ENCODE data around the gene KCNJ5.
"Not testable (repeated sequence)": the region's sequence is repeated elsewhere in the genome, so short reads cannot be mapped to it uniquely, and the experiment has no call there.

KCNJ5 gene

DNA sequence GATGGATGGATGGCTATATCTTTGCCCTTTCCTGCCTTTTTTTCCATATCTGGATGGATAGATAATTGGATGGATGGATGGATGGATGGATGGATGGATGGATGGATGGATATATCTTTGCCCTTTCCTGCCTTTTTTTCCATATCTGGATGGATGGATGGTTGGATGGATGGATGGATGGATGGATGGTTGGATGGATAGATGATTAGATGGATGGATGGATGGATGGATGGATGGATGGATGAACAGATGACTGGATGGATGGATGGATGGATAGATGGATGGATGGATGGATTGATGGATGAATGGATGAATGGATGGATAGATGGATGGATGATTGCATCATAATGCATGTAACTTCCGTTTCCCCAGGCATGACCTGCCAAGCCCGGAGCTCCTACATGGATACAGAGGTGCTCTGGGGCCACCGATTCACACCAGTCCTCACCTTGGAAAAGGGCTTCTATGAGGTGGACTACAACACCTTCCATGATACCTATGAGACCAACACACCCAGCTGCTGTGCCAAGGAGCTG lies 24.9 kb downstream of the KCNJ5 start:
- H3K79me2 ChIP-seq (ENCODE audit: insufficient read depth, low read length), result no peaks in the 10 kb centered on the region
- no peaks in the 10 kb centered on the region for H4K20me1 ChIP-seq (ENCODE audit: low read depth, low read length)
- H3K27ac ChIP-seq (ENCODE audit: low read depth, low read length), result no peak overlapping the region
- no peaks in the 10 kb centered on the region for H3K9me3 ChIP-seq (ENCODE audit: insufficient read depth, low read length)
- no peak overlapping the region for H2AFZ ChIP-seq (ENCODE audit: low read depth, low read length, severe bottlenecking)
- no peak overlapping the region for H3K4me3 ChIP-seq (ENCODE audit: insufficient read depth, low read length, poor library complexity, severe bottlenecking)
- no peaks in the 10 kb centered on the region for H3K36me3 ChIP-seq (ENCODE audit: low read length)
- no peaks in the 10 kb centered on the region for H3F3A ChIP-seq (ENCODE audit: insufficient read depth)
- H3K9me2 ChIP-seq (replicated peaks; ENCODE audit: insufficient read depth, low read length), result no peaks in the 10 kb centered on the region
- H3K9ac ChIP-seq (ENCODE audit: low read length), result no peak overlapping the region
- H3K27me3 ChIP-seq (ENCODE audit: low read length), result no peaks in the 10 kb centered on the region
- TF ChIP-seq EZH2phosphoT487 (conservative IDR thresholded peaks at IDR 0.05; ENCODE audit: low read length), result no peak
- TF ChIP-seq, protein P1, sequence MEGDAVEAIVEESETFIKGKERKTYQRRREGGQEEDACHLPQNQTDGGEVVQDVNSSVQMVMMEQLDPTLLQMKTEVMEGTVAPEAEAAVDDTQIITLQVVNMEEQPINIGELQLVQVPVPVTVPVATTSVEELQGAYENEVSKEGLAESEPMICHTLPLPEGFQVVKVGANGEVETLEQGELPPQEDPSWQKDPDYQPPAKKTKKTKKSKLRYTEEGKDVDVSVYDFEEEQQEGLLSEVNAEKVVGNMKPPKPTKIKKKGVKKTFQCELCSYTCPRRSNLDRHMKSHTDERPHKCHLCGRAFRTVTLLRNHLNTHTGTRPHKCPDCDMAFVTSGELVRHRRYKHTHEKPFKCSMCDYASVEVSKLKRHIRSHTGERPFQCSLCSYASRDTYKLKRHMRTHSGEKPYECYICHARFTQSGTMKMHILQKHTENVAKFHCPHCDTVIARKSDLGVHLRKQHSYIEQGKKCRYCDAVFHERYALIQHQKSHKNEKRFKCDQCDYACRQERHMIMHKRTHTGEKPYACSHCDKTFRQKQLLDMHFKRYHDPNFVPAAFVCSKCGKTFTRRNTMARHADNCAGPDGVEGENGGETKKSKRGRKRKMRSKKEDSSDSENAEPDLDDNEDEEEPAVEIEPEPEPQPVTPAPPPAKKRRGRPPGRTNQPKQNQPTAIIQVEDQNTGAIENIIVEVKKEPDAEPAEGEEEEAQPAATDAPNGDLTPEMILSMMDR (IDR thresholded peaks at IDR 0.05; ENCODE audit: insufficient read depth, low read length, poor library complexity, severe bottlenecking), result no peak
- H3K4me2 ChIP-seq (ENCODE audit: low read depth, low read length, poor library complexity, severe bottlenecking), result no peak overlapping the region

DNA sequence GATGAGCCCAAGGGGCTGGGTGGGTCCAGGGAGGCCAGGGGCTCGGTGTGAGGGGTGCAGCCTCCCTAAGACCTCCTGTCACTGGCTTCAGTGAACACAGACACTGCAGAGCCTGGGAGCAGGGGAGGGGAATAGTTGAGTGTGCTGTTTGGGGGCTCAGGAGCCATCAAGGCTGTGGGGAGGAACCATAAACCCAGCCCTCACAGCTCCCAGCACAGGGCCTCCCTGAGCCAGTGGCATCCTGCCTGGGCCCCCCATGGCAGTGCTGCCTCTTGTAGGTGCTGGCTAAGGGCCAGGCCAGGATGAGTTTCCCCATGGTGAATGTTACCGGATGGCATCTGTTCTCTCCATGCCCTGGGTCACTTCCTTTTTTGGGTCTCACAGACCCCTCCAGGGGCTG lies 25.5 kb downstream of the KCNJ5 start:
- Histone ChIP-seq H3K27me3 (ENCODE audit: low read length) (no peaks in the 10 kb centered on the region), H3K9me2 (replicated peaks; ENCODE audit: insufficient read depth, low read length) (no peaks in the 10 kb centered on the region), H3K4me2 (ENCODE audit: low read depth, low read length, poor library complexity, severe bottlenecking) (no peak overlapping the region), H3F3A (ENCODE audit: insufficient read depth) (no peaks in the 10 kb centered on the region), H3K36me3 (ENCODE audit: low read length) (no peaks in the 10 kb centered on the region), H4K20me1 (ENCODE audit: low read depth, low read length) (no peaks in the 10 kb centered on the region), H3K4me3 (ENCODE audit: insufficient read depth, low read length, poor library complexity, severe bottlenecking) (no peak overlapping the region), H3K27ac (ENCODE audit: low read depth, low read length) (no peak overlapping the region), H3K9me3 (ENCODE audit: insufficient read depth, low read length) (no peaks in the 10 kb centered on the region), H2AFZ (ENCODE audit: low read depth, low read length, severe bottlenecking) (no peak overlapping the region), H3K9ac (ENCODE audit: low read length) (no peak overlapping the region), H3K79me2 (ENCODE audit: insufficient read depth, low read length) (no peaks in the 10 kb centered on the region)
- no peak for TF ChIP-seq EZH2phosphoT487 (conservative IDR thresholded peaks at IDR 0.05; ENCODE audit: low read length)
- TF ChIP-seq, protein P1 (IDR thresholded peaks at IDR 0.05; ENCODE audit: insufficient read depth, low read length, poor library complexity, severe bottlenecking), result no peak

DNA sequence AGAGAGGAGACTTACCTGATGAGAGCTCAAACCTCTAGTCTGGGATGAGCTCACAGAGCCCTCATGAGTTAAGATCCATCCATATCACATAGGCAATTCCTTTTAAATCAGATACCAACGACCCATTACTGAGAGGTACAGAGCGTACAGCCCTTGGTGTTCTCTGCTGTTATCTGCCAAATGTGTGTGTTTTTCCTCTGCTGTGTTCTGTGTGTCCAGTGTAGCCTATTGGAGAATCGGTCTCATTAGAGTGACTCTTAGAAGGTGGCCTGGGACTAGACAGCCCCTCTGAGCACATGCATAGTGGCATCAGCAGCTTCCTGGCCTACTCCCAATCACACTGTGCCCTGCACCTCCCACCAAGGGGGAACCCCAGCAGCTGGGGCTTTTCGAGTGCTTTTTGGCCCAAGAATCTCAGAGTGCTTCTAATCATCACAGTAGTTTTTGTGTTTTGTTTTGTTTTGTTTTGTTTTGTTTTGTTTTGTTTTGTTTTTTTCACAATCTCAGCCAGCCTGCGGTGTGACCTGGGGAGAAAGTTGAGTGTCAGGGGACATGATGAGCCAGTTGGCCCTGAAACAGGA lies 26.1 kb downstream of the KCNJ5 start:
- Histone ChIP-seq H3K9ac (ENCODE audit: low read length) (no peak overlapping the region), H3K36me3 (ENCODE audit: low read length) (no peaks in the 10 kb centered on the region), H3K4me2 (ENCODE audit: low read depth, low read length, poor library complexity, severe bottlenecking) (no peak overlapping the region), H2AFZ (ENCODE audit: low read depth, low read length, severe bottlenecking) (no peak overlapping the region), H4K20me1 (ENCODE audit: low read depth, low read length) (no peaks in the 10 kb centered on the region), H3K4me3 (ENCODE audit: insufficient read depth, low read length, poor library complexity, severe bottlenecking) (no peak overlapping the region), H3K27me3 (ENCODE audit: low read length) (no peaks in the 10 kb centered on the region), H3K79me2 (ENCODE audit: insufficient read depth, low read length) (no peaks in the 10 kb centered on the region), H3F3A (ENCODE audit: insufficient read depth) (no peaks in the 10 kb centered on the region), H3K27ac (ENCODE audit: low read depth, low read length) (no peak overlapping the region), H3K9me2 (replicated peaks; ENCODE audit: insufficient read depth, low read length) (no peaks in the 10 kb centered on the region), H3K9me3 (ENCODE audit: insufficient read depth, low read length) (no peaks in the 10 kb centered on the region)
- TF ChIP-seq EZH2phosphoT487 (conservative IDR thresholded peaks at IDR 0.05; ENCODE audit: low read length), result no peak

DNA sequence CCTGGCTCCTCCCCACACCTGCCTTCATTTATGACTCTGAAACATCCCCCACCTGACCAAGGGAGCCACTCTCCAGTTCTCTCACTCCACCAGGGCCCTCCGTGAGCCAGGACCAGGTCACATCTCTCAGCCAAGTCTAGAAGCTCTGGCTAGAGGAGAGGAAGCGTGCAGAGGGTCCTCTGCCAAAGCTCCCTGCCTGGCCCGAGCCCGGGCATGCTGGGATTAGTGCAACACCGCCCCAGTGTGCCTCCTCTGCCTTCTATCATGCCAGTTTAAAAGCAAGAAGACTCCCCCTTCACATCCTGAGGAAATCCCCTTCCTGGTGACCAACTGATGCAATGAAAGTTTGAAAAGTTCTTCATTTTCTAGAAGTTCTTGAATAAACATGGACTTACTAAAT lies 28.1 kb downstream of the KCNJ5 start:
- Histone ChIP-seq H3K27ac (ENCODE audit: low read depth, low read length) (no peak overlapping the region), H3F3A (ENCODE audit: insufficient read depth) (no peaks in the 10 kb centered on the region), H4K20me1 (ENCODE audit: low read depth, low read length) (no peaks in the 10 kb centered on the region), H3K9me3 (ENCODE audit: insufficient read depth, low read length) (no peaks in the 10 kb centered on the region), H3K9ac (ENCODE audit: low read length) (no peak overlapping the region), H3K9me2 (replicated peaks; ENCODE audit: insufficient read depth, low read length) (no peaks in the 10 kb centered on the region), H3K36me3 (ENCODE audit: low read length) (no peaks in the 10 kb centered on the region), H3K27me3 (ENCODE audit: low read length) (no peaks in the 10 kb centered on the region), H3K4me2 (ENCODE audit: low read depth, low read length, poor library complexity, severe bottlenecking) (no peak overlapping the region), H3K4me3 (ENCODE audit: insufficient read depth, low read length, poor library complexity, severe bottlenecking) (no peak overlapping the region), H2AFZ (ENCODE audit: low read depth, low read length, severe bottlenecking) (no peak overlapping the region), H3K79me2 (ENCODE audit: insufficient read depth, low read length) (no peaks in the 10 kb centered on the region)
- TF ChIP-seq EZH2phosphoT487 (conservative IDR thresholded peaks at IDR 0.05; ENCODE audit: low read length), result no peak
- TF ChIP-seq, protein P1 (IDR thresholded peaks at IDR 0.05; ENCODE audit: insufficient read depth, low read length, poor library complexity, severe bottlenecking), result no peak

DNA sequence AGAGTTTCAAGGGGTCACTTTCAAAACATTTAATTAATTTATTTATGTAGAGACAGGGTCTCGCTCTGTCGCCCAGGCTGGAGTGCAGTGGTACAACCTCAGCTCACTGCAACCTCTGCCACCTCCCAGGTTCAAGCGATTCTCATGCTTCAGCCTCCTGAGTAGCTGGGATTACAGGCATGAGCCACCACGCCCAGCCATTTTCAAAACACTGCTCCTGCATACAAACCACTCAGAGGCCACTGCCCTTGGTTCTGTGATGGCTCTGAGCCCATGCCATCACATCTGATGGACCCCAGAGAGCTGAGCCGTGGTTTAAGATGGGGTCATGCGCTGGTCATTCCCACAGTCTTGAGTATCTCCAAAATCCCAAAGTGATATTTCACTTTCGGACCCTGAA lies 28.5 kb downstream of the KCNJ5 start:
- H3K9me3 ChIP-seq (ENCODE audit: insufficient read depth, low read length); H2AFZ ChIP-seq (ENCODE audit: low read depth, low read length, severe bottlenecking); H3K79me2 ChIP-seq (ENCODE audit: insufficient read depth, low read length); H4K20me1 ChIP-seq (ENCODE audit: low read depth, low read length); H3K27me3 ChIP-seq (ENCODE audit: low read length); H3K4me3 ChIP-seq (ENCODE audit: insufficient read depth, low read length, poor library complexity, severe bottlenecking); H3K27ac ChIP-seq (ENCODE audit: low read depth, low read length); H3K9me2 ChIP-seq (replicated peaks; ENCODE audit: insufficient read depth, low read length); H3K9ac ChIP-seq (ENCODE audit: low read length); H3F3A ChIP-seq (ENCODE audit: insufficient read depth); H3K4me2 ChIP-seq (ENCODE audit: low read depth, low read length, poor library complexity, severe bottlenecking); H3K36me3 ChIP-seq (ENCODE audit: low read length): not testable (repeated sequence)
